Tibial nerve (tissue), 4 donors: ENCODE measurements around the gene STPG1. TPM values are rescaled to one million over a fixed set of nuclear protein-coding genes. Genes with fewer than 3 reads are reported as not detected.

Experiments used
- DNase-seq, 2 donors: peaks; one replicate each; pipeline ENCODE4 v3.0.0-alpha.2; 2019; ENCODE audit warnings: low spot score in 2 of 2
- H3K27ac ChIP-seq, 4 donors: fragments of 200-600 bp; sonication (generic) in 3 of 4; one replicate each; pipeline ENCODE4 v1.5.1; 2017 to 2019; ENCODE audit warnings: mild to moderate bottlenecking in 1 of 4
- H3K27me3 ChIP-seq, 2 donors: fragments of 200-600 bp; sonication (generic) in 1 of 2; one replicate each; pipeline versions ENCODE4 v1.5.1 to v1.6.0; 2017 to 2019
- H3K36me3 ChIP-seq, 3 donors: fragments of 200-600 bp; sonication (generic); one replicate each; pipeline ENCODE4 v1.5.1; 2018 to 2019
- H3K4me1 ChIP-seq, 4 donors: fragments of 200-600 bp; sonication (generic) in 3 of 4; one replicate each; pipeline ENCODE4 v1.5.1; 2017 to 2019
- H3K4me3 ChIP-seq, 4 donors: fragments of 200-600 bp; sonication (generic) in 3 of 4; one replicate each; pipeline ENCODE4 v1.5.1; 2017 to 2019; ENCODE audit warnings: mild to moderate bottlenecking in 1 of 4, moderate library complexity in 1 of 4
- H3K9me3 ChIP-seq, 4 donors: fragments of 200-600 bp; sonication (generic) in 3 of 4; one replicate each; pipeline ENCODE4 v1.5.1; 2017 to 2019
- CTCF ChIP-seq, 5 experiments: fragments of 200-600 bp in 3 of 5; fragments of 450-650 bp in 2 of 5; sonication (generic) in 3 of 5; IDR thresholded peaks; one replicate each; pipeline ENCODE4 v1.5.1; 2016 to 2019; ENCODE audit warnings: antibody characterized with exemption in 5 of 5, mild to moderate bottlenecking in 3 of 5, moderate library complexity in 2 of 5
- EP300 ChIP-seq, 2 donors: sonication (generic); formaldehyde crosslinking; IDR thresholded peaks; one replicate each; pipeline ENCODE4 v1.6.1; 2017; ENCODE audit warnings: antibody characterized with exemption in 2 of 2, mild to moderate bottlenecking in 1 of 2
- POLR2A ChIP-seq, 2 donors: fragments of 450-650 bp; IDR thresholded peaks; one replicate each; pipeline ENCODE4 v1.6.1; 2017; ENCODE audit warnings: antibody characterized with exemption in 2 of 2, mild to moderate bottlenecking in 2 of 2, moderate library complexity in 2 of 2
- WGBS, 2 donors: methylation state at CpG; one replicate each; pipeline ENCODE4 v1.1.5; 2018; 5-methylcytosine and 5-hydroxymethylcytosine counted together
- total RNA-seq, 4 donors: library from RNA; depleted of rRNA; stranded (reverse); fragments of >200 nt; gene quantifications; one replicate each; pipeline ENCODE4 v1.1.0, GENCODE V29; 2016

Gene STPG1
- total RNA-seq, 4 donors from 2014 or later = 1.5 to 5.7 (median 3.0) TPM

DNA sequence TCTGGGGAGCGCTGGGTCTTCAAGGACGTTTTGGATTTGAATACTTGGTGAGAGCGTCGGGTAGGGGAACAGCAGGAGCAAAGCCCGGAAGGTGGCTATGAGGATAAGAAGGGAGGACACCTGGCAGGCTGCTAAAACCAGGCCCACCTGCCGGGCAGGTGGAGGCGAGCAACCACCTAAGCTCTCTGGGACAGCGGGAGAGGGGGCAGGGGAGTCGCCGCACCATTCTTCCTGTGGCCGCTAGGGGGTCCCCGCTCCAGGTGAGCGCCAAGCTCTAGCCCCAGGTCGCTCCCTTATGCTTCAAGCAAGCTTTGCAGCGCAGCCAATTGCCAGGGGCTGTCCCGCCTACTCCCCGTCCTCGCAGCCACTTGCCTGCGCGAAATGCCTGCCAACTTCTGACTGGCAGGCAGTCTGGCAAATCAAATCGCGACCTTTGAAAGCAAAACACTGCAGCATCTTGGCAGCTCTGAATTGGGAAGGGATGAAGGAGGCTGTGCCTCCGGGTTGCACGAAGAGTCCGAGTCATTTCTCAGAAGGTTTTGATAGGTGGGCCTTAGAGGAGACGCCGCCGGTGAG lies 1.8 kb upstream of the STPG1 start, which contains the start of gene NIPAL3:
Gene NIPAL3, plus strand, starts transcription at position 469 of the 576 bp plus-strand sequence. CDS start 3,746 bp downstream, outside the sequence.
- peak; percentile 90 to 98 for DNase-seq
- WGBS, 2 donors = 3 to 6% methylated on average over 20 to 28 of the region's 28 CpGs
- H3K4me3 ChIP-seq = peak within 1 kb of the TSS; percentile 46 to 71 (median 64)
- peaks cover 0 to 47% (median 19%) of the 10 kb centered on the region in 4 donors for H3K4me1 ChIP-seq
- no peaks in the 10 kb centered on the region for H3K27me3 ChIP-seq
- TF ChIP-seq EP300 (IDR thresholded peaks at IDR 0.05) (peak in 1 of 2 donors; percentile 64), POLR2A (IDR thresholded peaks at IDR 0.05) (peak in 1 of 2 donors; percentile 53), CTCF (IDR thresholded peaks at IDR 0.05) (peak; percentile 30 to 78 (median 67))
- H3K27ac ChIP-seq = peak within 1 kb of the TSS in 2 of 4 donors; percentile 46 to 49
- no peaks in the 10 kb centered on the region for H3K9me3 ChIP-seq
- no peaks in the 10 kb centered on the region for H3K36me3 ChIP-seq

DNA sequence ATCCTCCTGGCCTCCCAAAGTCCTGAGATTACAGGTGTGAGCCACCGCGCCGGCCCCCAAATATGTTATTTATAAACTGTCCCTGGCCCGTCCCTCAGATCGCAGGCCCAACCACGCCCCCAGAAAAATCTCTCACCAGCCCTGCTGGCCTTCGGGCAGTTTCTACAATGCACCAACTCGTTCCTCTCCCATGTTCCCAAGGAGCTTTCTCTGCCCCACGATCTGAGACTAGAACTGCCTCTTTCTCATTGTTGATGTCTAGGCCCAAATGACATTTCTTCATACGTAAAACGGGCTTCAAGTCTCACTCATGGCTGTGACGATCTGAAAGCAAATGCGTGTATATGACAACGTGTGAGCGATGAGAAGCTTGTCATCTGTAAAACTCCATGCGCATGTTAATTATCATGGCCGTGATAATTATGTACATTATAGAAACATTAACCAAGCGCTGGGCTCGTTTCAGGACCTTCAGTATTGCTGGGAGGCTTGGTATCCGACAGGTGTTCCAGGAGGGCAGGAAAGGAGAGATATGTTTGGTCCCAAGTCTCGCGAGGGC lies 1.3 kb upstream of the STPG1 start:
- 72% methylated on average over 22 of the region's 22 CpGs for WGBS, 2 donors
- Histone ChIP-seq H3K36me3 (no peaks in the 10 kb centered on the region), H3K27ac (peak overlapping the region in 2 of 4 donors; percentile 21 to 49), H3K9me3 (no peaks in the 10 kb centered on the region), H3K27me3 (no peaks in the 10 kb centered on the region), H3K4me3 (peak overlapping the region; percentile 46 to 71 (median 64)), H3K4me1 (peaks cover 0 to 47% (median 19%) of the 10 kb centered on the region in 4 donors)
- no peak for DNase-seq
- TF ChIP-seq CTCF (IDR thresholded peaks at IDR 0.05) = no peak
- no peak for TF ChIP-seq POLR2A (IDR thresholded peaks at IDR 0.05)
- TF ChIP-seq EP300 (IDR thresholded peaks at IDR 0.05) = no peak

- H3K4me1 ChIP-seq = peaks cover 0 to 30% (median 15%) of the 10 kb centered on the region in 4 donors
- H3K36me3 ChIP-seq = no peaks in the 10 kb centered on the region
- peaks cover 0 to 10% (median 0%) of the 10 kb centered on the region in 4 donors for H3K9me3 ChIP-seq
- no peak for TF ChIP-seq EP300 (IDR thresholded peaks at IDR 0.05)
- TF ChIP-seq CTCF (IDR thresholded peaks at IDR 0.05) = no peak
- TF ChIP-seq POLR2A (IDR thresholded peaks at IDR 0.05) = no peak
- no peak overlapping the region for H3K4me3 ChIP-seq
- H3K27me3 ChIP-seq = no peaks in the 10 kb centered on the region
- 92 to 100% methylated on average over 1 of the region's 1 CpG for WGBS, 2 donors
- no peak overlapping the region for H3K27ac ChIP-seq
- DNase-seq = no peak
Observed at GRCh38 chr1:24412408-24412807, 1.2 kb downstream of the STPG1 start.

DNA sequence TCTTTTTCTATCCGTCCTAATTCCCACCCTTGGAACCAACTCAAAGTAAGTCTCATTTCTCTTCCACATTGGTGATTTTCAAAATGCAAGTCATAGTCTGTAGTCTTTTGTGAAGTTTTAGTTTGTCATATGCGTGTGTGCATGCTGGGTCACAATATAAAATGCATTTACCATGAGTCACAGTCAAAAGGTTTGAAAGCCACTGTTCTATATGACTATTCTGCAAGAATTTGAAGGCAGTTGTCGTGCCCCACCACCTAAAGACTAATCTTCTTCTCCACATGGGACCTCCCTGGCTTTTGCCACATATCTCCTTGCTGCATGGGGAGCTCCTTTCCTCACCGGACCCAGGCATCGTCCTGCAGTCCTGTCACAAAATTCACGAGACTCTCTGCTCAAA lies 1.6 kb downstream of the STPG1 start:
- H3K27ac ChIP-seq = no peak overlapping the region
- TF ChIP-seq EP300 (IDR thresholded peaks at IDR 0.05) (no peak), CTCF (IDR thresholded peaks at IDR 0.05) (no peak), POLR2A (IDR thresholded peaks at IDR 0.05) (no peak)
- no peaks in the 10 kb centered on the region for H3K27me3 ChIP-seq
- WGBS, 2 donors = 62 to 68% methylated on average over 6 of the region's 6 CpGs
- no peak for DNase-seq
- H3K4me1 ChIP-seq = peaks cover 0 to 26% (median 12%) of the 10 kb centered on the region in 4 donors
- peaks cover 0 to 10% (median 0%) of the 10 kb centered on the region in 4 donors for H3K9me3 ChIP-seq
- no peaks in the 10 kb centered on the region for H3K36me3 ChIP-seq
- no peak overlapping the region for H3K4me3 ChIP-seq

DNA sequence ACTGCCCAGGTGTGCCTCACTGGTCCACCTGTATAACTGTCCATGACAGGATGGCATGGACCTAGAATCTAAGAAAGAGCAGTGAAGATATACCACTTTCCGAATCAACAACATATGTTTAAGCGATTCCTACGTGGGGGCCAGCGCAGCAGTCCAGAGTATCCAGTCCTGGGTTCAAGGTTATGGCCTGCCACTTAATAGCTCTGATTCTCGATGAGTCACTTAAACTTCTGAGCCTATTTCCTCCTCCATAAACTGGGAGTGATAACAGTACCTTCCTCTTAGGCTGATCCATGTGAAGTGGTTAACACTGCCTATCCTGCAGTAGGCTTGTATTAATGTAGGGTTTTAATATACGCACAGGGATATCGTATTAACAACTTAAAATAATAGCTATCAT lies 2.8 kb downstream of the STPG1 start:
- WGBS, 2 donors = 92 to 94% methylated on average over 7 of the region's 7 CpGs
- H3K36me3 ChIP-seq = no peaks in the 10 kb centered on the region

More for the DNA sequence above, 2.8 kb downstream of the STPG1 start:
- Histone ChIP-seq H3K9me3 (peaks cover 0 to 10% (median 0%) of the 10 kb centered on the region in 4 donors), H3K27me3 (no peaks in the 10 kb centered on the region), H3K4me3 (no peak overlapping the region), H3K27ac (no peak overlapping the region), H3K4me1 (peaks cover 0 to 19% (median 6%) of the 10 kb centered on the region in 4 donors)
- DNase-seq = no peak
- no peak for TF ChIP-seq CTCF (IDR thresholded peaks at IDR 0.05)
- no peak for TF ChIP-seq EP300 (IDR thresholded peaks at IDR 0.05)
- no peak for TF ChIP-seq POLR2A (IDR thresholded peaks at IDR 0.05)
